HG02571 (cell line): ENCODE results near the gene RASGRF2.

Experiments used
- ATAC-seq: cut with Tn5 transposase; IDR thresholded peaks from one replicate; pipeline ENCODE4 v1.9.1; 2021; ENCODE audit warnings: mild to moderate bottlenecking, moderate library complexity; ENCODE audit not compliant: unreplicated experiment

Gene RASGRF2

GRCh38 chr5:80941496-80941895, 18.7 kb upstream of the RASGRF2 start:
- no peak for ATAC-seq

- ATAC-seq, result no peak
Measured at GRCh38 chr5:80951366-80951765, 8.8 kb upstream of the RASGRF2 start.

- no peak for ATAC-seq
Measured at GRCh38 chr5:80953587-80953986, 6.6 kb upstream of the RASGRF2 start.

- ATAC-seq, result no peak
Measured at GRCh38 chr5:80955082-80955590, 5.0 kb upstream of the RASGRF2 start.

GRCh38 chr5:80956272-80956671, 3.9 kb upstream of the RASGRF2 start:
- ATAC-seq, result no peak

- ATAC-seq, result no peak
Measured at GRCh38 chr5:80957031-80957761, 3.0 kb upstream of the RASGRF2 start.

GRCh38 chr5:80958616-80959015, 1.5 kb upstream of the RASGRF2 start:
- ATAC-seq, result no peak

- no peak for ATAC-seq
Measured at GRCh38 chr5:80959138-80959537, 1.0 kb upstream of the RASGRF2 start.

- ATAC-seq, result no peak
Measured at GRCh38 chr5:80960531-80961375, 590 bp downstream of the RASGRF2 start.

GRCh38 chr5:80961376-80962281, 1.5 kb downstream of the RASGRF2 start:
- ATAC-seq, result no peak

- ATAC-seq, result no peak
Measured at GRCh38 chr5:80962630-80963520, 2.7 kb downstream of the RASGRF2 start.

- ATAC-seq, result no peak
Measured at GRCh38 chr5:80963521-80963895, 3.3 kb downstream of the RASGRF2 start.

- ATAC-seq, result no peak
Measured at GRCh38 chr5:80963966-80964481, 3.9 kb downstream of the RASGRF2 start.

GRCh38 chr5:80964491-80964890, 4.3 kb downstream of the RASGRF2 start:
- ATAC-seq, result no peak

GRCh38 chr5:80964919-80965318, 4.8 kb downstream of the RASGRF2 start:
- ATAC-seq, result no peak

- no peak for ATAC-seq
Measured at GRCh38 chr5:80967500-80968181, 7.5 kb downstream of the RASGRF2 start.

- no peak for ATAC-seq
Measured at GRCh38 chr5:80973027-80973426, 12.9 kb downstream of the RASGRF2 start.

GRCh38 chr5:80975065-80975464, 14.9 kb downstream of the RASGRF2 start:
- no peak for ATAC-seq

GRCh38 chr5:80976985-80977384, 16.8 kb downstream of the RASGRF2 start:
- no peak for ATAC-seq
